ENCODE data around the gene WDR55. TPM values are rescaled to one million over a fixed set of nuclear protein-coding genes. Genes with fewer than 3 reads are reported as not detected.
"Not testable (repeated sequence)": the region's sequence is repeated elsewhere in the genome, so short reads cannot be mapped to it uniquely, and the experiment has no call there.

WDR55 gene
- total RNA-seq, 1 donor from 2014 or later: 43.3 TPM

- DNase-seq (ENCODE audit: low read depth): peak; percentile 98
Observed at GRCh38 chr5:140710899-140711552, 46.3 kb downstream of the WDR55 start.

GRCh38 chr5:140711794-140712193 is 47.1 kb downstream of the WDR55 start:
- no peak for DNase-seq (ENCODE audit: low read depth)

- no peak for DNase-seq (ENCODE audit: low read depth)
Observed at GRCh38 chr5:140713562-140714094, 48.9 kb downstream of the WDR55 start.

- not testable (repeated sequence) for DNase-seq (ENCODE audit: low read depth)
Observed at GRCh38 chr5:140716238-140716637, 51.5 kb downstream of the WDR55 start.

GRCh38 chr5:140718266-140718592 is 53.5 kb downstream of the WDR55 start:
- DNase-seq (ENCODE audit: low read depth): no peak

- DNase-seq (ENCODE audit: low read depth): not testable (repeated sequence)
Observed at GRCh38 chr5:140720738-140721137, 56.0 kb downstream of the WDR55 start.

GRCh38 chr5:140721395-140721794 is 56.7 kb downstream of the WDR55 start:
- DNase-seq (ENCODE audit: low read depth): not testable (repeated sequence)

Other genes with a start within 250 kb of the WDR55 start
- 0.17 and 0.80 TPM in 2 replicates for gene EIF4EBP3, start 117.2 kb upstream of the WDR55 start, total RNA-seq
- gene SRA1, start 107.4 kb upstream of the WDR55 start, total RNA-seq: 28.2 and 48.1 TPM in 2 replicates
- gene APBB3, start 100.3 kb upstream of the WDR55 start, total RNA-seq: 5.2 and 21.5 TPM in 2 replicates
- gene SLC35A4, start 100.1 kb upstream of the WDR55 start, total RNA-seq: 28.7 and 85.2 TPM in 2 replicates
- 5.3 TPM in 1 of 2 replicates, not detected in the other for gene CD14, start 31.7 kb upstream of the WDR55 start, total RNA-seq
- 10.9 and 18.9 TPM in 2 replicates for gene TMCO6, start 25.5 kb upstream of the WDR55 start, total RNA-seq
- gene NDUFA2, start 17.3 kb upstream of the WDR55 start, total RNA-seq: 33.0 and 35.6 TPM in 2 replicates
- 73.3 and 168 TPM in 2 replicates for gene IK, start 17.1 kb upstream of the WDR55 start, total RNA-seq
- gene DND1, start 8.7 kb downstream of the WDR55 start, total RNA-seq: 0.35 and 0.55 TPM in 2 replicates
- 72.2 and 80.2 TPM in 2 replicates for gene HARS1, start 26.5 kb downstream of the WDR55 start, total RNA-seq
- 40.4 and 51.1 TPM in 2 replicates for gene HARS2, start 26.6 kb downstream of the WDR55 start, total RNA-seq
- 61.0 and 63.1 TPM in 2 replicates for gene ZMAT2, start 35.5 kb downstream of the WDR55 start, total RNA-seq
- gene PCDHA1, start 121.2 kb downstream of the WDR55 start, total RNA-seq: 0.10 and 0.35 TPM in 2 replicates
- 0.35 TPM in 1 of 2 replicates, not detected in the other for gene PCDHA2, start 129.9 kb downstream of the WDR55 start, total RNA-seq
- gene PCDHA3, start 136.2 kb downstream of the WDR55 start, total RNA-seq: 0.17 and 1.3 TPM in 2 replicates
- 4.2 and 9.6 TPM in 2 replicates for gene PCDHA4, start 142.2 kb downstream of the WDR55 start, total RNA-seq
- gene PCDHA5, start 156.7 kb downstream of the WDR55 start, total RNA-seq: 0.94 TPM in 1 of 2 replicates, not detected in the other
- 1.0 and 7.2 TPM in 2 replicates for gene PCDHA6, start 163.1 kb downstream of the WDR55 start, total RNA-seq
- 0.87 and 1.4 TPM in 2 replicates for gene PCDHA7, start 169.4 kb downstream of the WDR55 start, total RNA-seq
- 1.3 TPM in 1 of 2 replicates, not detected in the other for gene PCDHA8, start 176.3 kb downstream of the WDR55 start, total RNA-seq
- gene PCDHA9, start 183.5 kb downstream of the WDR55 start, total RNA-seq: 0.99 TPM in 1 of 2 replicates, not detected in the other
- gene PCDHA10, start 191.0 kb downstream of the WDR55 start, total RNA-seq: 1.6 and 12.3 TPM in 2 replicates
- gene PCDHA11, start 204.1 kb downstream of the WDR55 start, total RNA-seq: 1.6 and 5.4 TPM in 2 replicates
- 2.4 and 7.8 TPM in 2 replicates for gene PCDHA12, start 210.4 kb downstream of the WDR55 start, total RNA-seq
- gene PCDHA13, start 217.2 kb downstream of the WDR55 start, total RNA-seq: 0.69 and 2.2 TPM in 2 replicates

Data from renal cortical epithelial cell (primary cell).